SK-N-SH (cell line): ENCODE measurements around the gene CEP57L1. TPM values are rescaled to one million over a fixed set of nuclear protein-coding genes. Genes with fewer than 3 reads are reported as not detected.

ENCODE experiments used
- CTCF ChIA-PET: fragments of 300-600, 350-600 bp; formaldehyde crosslinking; extraction: SDS; loops from one replicate; lab custom pipeline; 2021; lab: Yijun Ruan, JAX
- POLR2A ChIA-PET: fragments of 350-600 bp; sonication (Branson Sonifier 250); formaldehyde crosslinking; extraction: SDS; loops from one replicate; lab custom pipeline; 2020; ENCODE audit warnings: antibody characterized with exemption, inconsistent platforms; lab: Yijun Ruan, JAX
- DNase-seq: peaks from one replicate; pipeline ENCODE4 v3.0.0; 2012
- H2AFZ ChIP-seq: fragments of 200-600 bp; sonication (generic); 2 replicates; pipeline ENCODE4 v1.8.1; 2016; ENCODE audit warnings: antibody characterized with exemption, mild to moderate bottlenecking, low read depth
- H3F3A ChIP-seq: fragments of 200-600 bp; sonication (generic); replicated peaks from 2 replicates; pipeline ENCODE3; 2016; ENCODE audit warnings: antibody characterized with exemption, mild to moderate bottlenecking; ENCODE audit not compliant: insufficient read depth
- H3K27ac ChIP-seq, 2 experiments: fragments of 200-500 bp in 1 of 2; fragments of 200-600 bp in 1 of 2; sonication (Bioruptor generic) in 1 of 2; sonication (generic), shearing (Covaris generic) in 1 of 2; 2 replicates each; pipeline versions ENCODE4 v1.5.1 to v1.6.1; 2014 to 2016; ENCODE audit warnings: low read depth in 2 of 2, inconsistent platforms in 1 of 2, low read length in 1 of 2, mild to moderate bottlenecking in 1 of 2, mixed read lengths in 1 of 2
- H3K27me3 ChIP-seq: fragments of 200-600 bp; sonication (generic), shearing (Covaris generic); 2 replicates; pipeline ENCODE4 v1.6.1; 2016; ENCODE audit warnings: mixed run types; ENCODE audit not compliant: insufficient read depth
- H3K36me3 ChIP-seq, 2 experiments: fragments of 200-500 bp in 1 of 2; fragments of 200-600 bp in 1 of 2; sonication (Bioruptor generic) in 1 of 2; sonication (generic) in 1 of 2; replicated peaks in 1 of 2; 2 replicates each; pipeline versions ENCODE3 to v1.5.1; 2014 to 2016; ENCODE audit warnings: low read length in 1 of 2, mild to moderate bottlenecking in 1 of 2; ENCODE audit not compliant: insufficient read depth in 2 of 2, control insufficient read depth in 1 of 2
- H3K4me1 ChIP-seq, 2 experiments: fragments of 200-500 bp in 1 of 2; fragments of 200-600 bp in 1 of 2; sonication (Bioruptor generic) in 1 of 2; sonication (generic), shearing (Covaris generic) in 1 of 2; 2 replicates each; pipeline versions ENCODE4 v1.5.1 to v1.6.1; 2014 to 2016; ENCODE audit warnings: low read depth in 1 of 2, low read length in 1 of 2, mixed run types in 1 of 2; ENCODE audit not compliant: insufficient read depth in 2 of 2, control insufficient read depth in 1 of 2
- H3K4me2 ChIP-seq: fragments of 200-600 bp; sonication (generic), shearing (Covaris generic); 2 replicates; pipeline ENCODE4 v1.6.1; 2017; ENCODE audit warnings: mixed run types
- H3K4me3 ChIP-seq, 2 experiments: fragments of 200-500 bp in 1 of 2; fragments of 200-600 bp in 1 of 2; sonication (Bioruptor generic) in 1 of 2; sonication (generic), shearing (Covaris generic) in 1 of 2; 2 replicates each; pipeline versions ENCODE4 v1.5.1 to v1.8.1; 2014 to 2016; ENCODE audit warnings: low read depth in 2 of 2, inconsistent platforms in 1 of 2, low read length in 1 of 2, mild to moderate bottlenecking in 1 of 2, mixed read lengths in 1 of 2, moderate library complexity in 1 of 2
- H3K79me2 ChIP-seq: fragments of 200-600 bp; sonication (generic); 2 replicates; pipeline ENCODE4 v1.8.1; 2017; ENCODE audit warnings: mild to moderate bottlenecking; ENCODE audit not compliant: insufficient read depth
- H3K9ac ChIP-seq: fragments of 200-600 bp; sonication (generic); 2 replicates; pipeline ENCODE4 v1.6.1; 2017; ENCODE audit warnings: mixed run types
- H3K9me2 ChIP-seq: fragments of 200-600 bp; sonication (generic); 2 replicates; pipeline ENCODE4 v1.6.1; 2017; ENCODE audit warnings: mixed run types
- H3K9me3 ChIP-seq: fragments of 200-600 bp; sonication (generic); 2 replicates; pipeline ENCODE4 v1.6.1; 2017; ENCODE audit warnings: mixed run types, mild to moderate bottlenecking, moderate library complexity
- H4K20me1 ChIP-seq: fragments of 200-600 bp; sonication (generic); 2 replicates; pipeline ENCODE4 v1.6.1; 2017; ENCODE audit warnings: mild to moderate bottlenecking, mixed run types; ENCODE audit not compliant: insufficient read depth
- CHD2 ChIP-seq: fragments of 150-350 bp; IDR thresholded peaks from 2 replicates; pipeline ENCODE4 v1.6.1; 2018; ENCODE audit warnings: low read length; ENCODE audit not compliant: partially characterized antibody
- EP300 ChIP-seq, 2 experiments: IDR thresholded peaks; 2 replicates each; pipeline versions ENCODE4 v1.4.0 to v1.6.1; 2012; ENCODE audit warnings: borderline replicate concordance in 1 of 2, low read depth in 1 of 2, low read length in 1 of 2
- FOXJ3 ChIP-seq: sonication (generic); formaldehyde crosslinking; IDR thresholded peaks from 2 replicates; pipeline ENCODE4 v1.5.1; 2020; ENCODE audit warnings: mild to moderate bottlenecking, missing genetic modification reagents
- FOXM1 ChIP-seq: IDR thresholded peaks from 2 replicates; pipeline ENCODE4 v1.4.0; 2012; ENCODE audit warnings: low read depth, mild to moderate bottlenecking
- MAX ChIP-seq: IDR thresholded peaks from 2 replicates; pipeline ENCODE4 v1.4.0; 2012; ENCODE audit warnings: low read depth
- MXI1 ChIP-seq: IDR thresholded peaks from 2 replicates; pipeline ENCODE4 v1.6.1; 2012; ENCODE audit warnings: mild to moderate bottlenecking, low read depth, low read length, improper control_type of control experiment
- NRF1 ChIP-seq: IDR thresholded peaks from 2 replicates; pipeline ENCODE4 v1.6.1; 2012; ENCODE audit warnings: low read depth, mild to moderate bottlenecking, low read length
- RAD21 ChIP-seq: IDR thresholded peaks from 2 replicates; pipeline ENCODE4 v1.6.1; 2012; ENCODE audit warnings: mild to moderate bottlenecking, low read length
- RCOR1 ChIP-seq: fragments of 150-350 bp; IDR thresholded peaks from 2 replicates; pipeline ENCODE4 v1.6.1; 2017; ENCODE audit warnings: antibody characterized with exemption, low read length
- RFX5 ChIP-seq: IDR thresholded peaks from 2 replicates; pipeline ENCODE4 v1.6.1; 2012; ENCODE audit warnings: mild to moderate bottlenecking, improper control_type of control experiment, low read length
- RXRA ChIP-seq: IDR thresholded peaks from 2 replicates; pipeline ENCODE4 v1.4.0; 2012; ENCODE audit warnings: low read depth, mild to moderate bottlenecking, borderline replicate concordance
- SIN3A ChIP-seq: IDR thresholded peaks from 2 replicates; pipeline ENCODE4 v1.6.1; 2012; ENCODE audit warnings: low read depth, mild to moderate bottlenecking, low read length, moderate library complexity, borderline replicate concordance
- TEAD4 ChIP-seq: IDR thresholded peaks from 2 replicates; pipeline ENCODE4 v1.4.0; 2012; ENCODE audit warnings: mild to moderate bottlenecking, borderline replicate concordance; ENCODE audit not compliant: insufficient read depth
- WGBS: methylation state at CpG from one replicate; pipeline ENCODE4 v1.1.6; 2017; ENCODE audit warnings: low lambda C conversion rate; 5-methylcytosine and 5-hydroxymethylcytosine counted together
- polyA plus RNA-seq, 3 experiments: library from polyadenylated mRNA; depleted of rRNA; stranded (reverse); fragments of >200 nt; gene quantifications; 2 replicates each; pipeline ENCODE4 v1.2.3, GENCODE V29; 2012
- TF ChIP-seq, protein P1 (sequence below): IDR thresholded peaks from 2 replicates; pipeline ENCODE4 v1.6.1; 2012; ENCODE audit warnings: mild to moderate bottlenecking, low read depth, low read length, moderate library complexity
- TF ChIP-seq, protein P2 (sequence below): IDR thresholded peaks from 2 replicates; pipeline ENCODE4 v1.4.0; 2012; ENCODE audit warnings: low read depth, borderline replicate concordance

Gene CEP57L1
- polyA plus RNA-seq, 1 of the 3 experiments (the other 2 are of a cell fraction): 7.3 TPM

GRCh38 chr6:109048176-109048575, 47.1 kb upstream of the CEP57L1 start:
- Histone ChIP-seq H4K20me1 (no peaks in the 10 kb centered on the region), H3K27me3 (no peaks in the 10 kb centered on the region), H3K4me2 (no peak overlapping the region), H3K4me3 (no peak overlapping the region), H3K36me3 (peaks cover 0 to 4% of the 10 kb centered on the region in 2 experiments), H2AFZ (no peak overlapping the region), H3K79me2 (no peaks in the 10 kb centered on the region), H3K9me3 (no peaks in the 10 kb centered on the region), H3K9me2 (no peaks in the 10 kb centered on the region), H3K27ac (no peak overlapping the region), H3K4me1 (peaks cover 0 to 8% of the 10 kb centered on the region in 2 experiments; a peak in 2 of 4 replicates), H3K9ac (no peak overlapping the region), H3F3A (peaks cover 3% of the 10 kb centered on the region)
- ChIA-PET CTCF (interaction anchor here (1.2 kb wide), 1 partner anchor 37 kb away, joined by 3 read pairs; no protein-coding TSS in a partner anchor), POLR2A (no interaction called here)
- TF ChIP-seq MXI1 (no peak), TEAD4 (no peak), RFX5 (no peak), MAX (no peak), SIN3A (no peak), RCOR1 (no peak), FOXJ3 (CRISPR knock-in tag) (no peak), FOXM1 (no peak), RAD21 (no peak), NRF1 (no peak), EP300 (IDR thresholded peaks at IDR 0.05; ENCODE audit: borderline replicate concordance in 1 of 2, low read depth in 1 of 2, low read length in 1 of 2) (no peak), CHD2 (no peak), RXRA (no peak)
- TF ChIP-seq, protein P1, sequence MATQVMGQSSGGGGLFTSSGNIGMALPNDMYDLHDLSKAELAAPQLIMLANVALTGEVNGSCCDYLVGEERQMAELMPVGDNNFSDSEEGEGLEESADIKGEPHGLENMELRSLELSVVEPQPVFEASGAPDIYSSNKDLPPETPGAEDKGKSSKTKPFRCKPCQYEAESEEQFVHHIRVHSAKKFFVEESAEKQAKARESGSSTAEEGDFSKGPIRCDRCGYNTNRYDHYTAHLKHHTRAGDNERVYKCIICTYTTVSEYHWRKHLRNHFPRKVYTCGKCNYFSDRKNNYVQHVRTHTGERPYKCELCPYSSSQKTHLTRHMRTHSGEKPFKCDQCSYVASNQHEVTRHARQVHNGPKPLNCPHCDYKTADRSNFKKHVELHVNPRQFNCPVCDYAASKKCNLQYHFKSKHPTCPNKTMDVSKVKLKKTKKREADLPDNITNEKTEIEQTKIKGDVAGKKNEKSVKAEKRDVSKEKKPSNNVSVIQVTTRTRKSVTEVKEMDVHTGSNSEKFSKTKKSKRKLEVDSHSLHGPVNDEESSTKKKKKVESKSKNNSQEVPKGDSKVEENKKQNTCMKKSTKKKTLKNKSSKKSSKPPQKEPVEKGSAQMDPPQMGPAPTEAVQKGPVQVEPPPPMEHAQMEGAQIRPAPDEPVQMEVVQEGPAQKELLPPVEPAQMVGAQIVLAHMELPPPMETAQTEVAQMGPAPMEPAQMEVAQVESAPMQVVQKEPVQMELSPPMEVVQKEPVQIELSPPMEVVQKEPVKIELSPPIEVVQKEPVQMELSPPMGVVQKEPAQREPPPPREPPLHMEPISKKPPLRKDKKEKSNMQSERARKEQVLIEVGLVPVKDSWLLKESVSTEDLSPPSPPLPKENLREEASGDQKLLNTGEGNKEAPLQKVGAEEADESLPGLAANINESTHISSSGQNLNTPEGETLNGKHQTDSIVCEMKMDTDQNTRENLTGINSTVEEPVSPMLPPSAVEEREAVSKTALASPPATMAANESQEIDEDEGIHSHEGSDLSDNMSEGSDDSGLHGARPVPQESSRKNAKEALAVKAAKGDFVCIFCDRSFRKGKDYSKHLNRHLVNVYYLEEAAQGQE: no peak
- TF ChIP-seq, protein P2, sequence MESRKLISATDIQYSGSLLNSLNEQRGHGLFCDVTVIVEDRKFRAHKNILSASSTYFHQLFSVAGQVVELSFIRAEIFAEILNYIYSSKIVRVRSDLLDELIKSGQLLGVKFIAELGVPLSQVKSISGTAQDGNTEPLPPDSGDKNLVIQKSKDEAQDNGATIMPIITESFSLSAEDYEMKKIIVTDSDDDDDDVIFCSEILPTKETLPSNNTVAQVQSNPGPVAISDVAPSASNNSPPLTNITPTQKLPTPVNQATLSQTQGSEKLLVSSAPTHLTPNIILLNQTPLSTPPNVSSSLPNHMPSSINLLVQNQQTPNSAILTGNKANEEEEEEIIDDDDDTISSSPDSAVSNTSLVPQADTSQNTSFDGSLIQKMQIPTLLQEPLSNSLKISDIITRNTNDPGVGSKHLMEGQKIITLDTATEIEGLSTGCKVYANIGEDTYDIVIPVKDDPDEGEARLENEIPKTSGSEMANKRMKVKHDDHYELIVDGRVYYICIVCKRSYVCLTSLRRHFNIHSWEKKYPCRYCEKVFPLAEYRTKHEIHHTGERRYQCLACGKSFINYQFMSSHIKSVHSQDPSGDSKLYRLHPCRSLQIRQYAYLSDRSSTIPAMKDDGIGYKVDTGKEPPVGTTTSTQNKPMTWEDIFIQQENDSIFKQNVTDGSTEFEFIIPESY: no peak
- 89% methylated on average over 1 of the region's 1 CpG for WGBS
- no peak for DNase-seq
